ENCODE data around the gene AKT3. TPM values are rescaled to one million over a fixed set of nuclear protein-coding genes. Genes with fewer than 3 reads are reported as not detected.
A peak's percentile ranks its signal among the peaks of the same experiment; 100 is the strongest.

AKT3 gene
- total RNA-seq, 4 donors from 2014 or later: 29.7 to 77.2 (median 37.4) TPM

DNA sequence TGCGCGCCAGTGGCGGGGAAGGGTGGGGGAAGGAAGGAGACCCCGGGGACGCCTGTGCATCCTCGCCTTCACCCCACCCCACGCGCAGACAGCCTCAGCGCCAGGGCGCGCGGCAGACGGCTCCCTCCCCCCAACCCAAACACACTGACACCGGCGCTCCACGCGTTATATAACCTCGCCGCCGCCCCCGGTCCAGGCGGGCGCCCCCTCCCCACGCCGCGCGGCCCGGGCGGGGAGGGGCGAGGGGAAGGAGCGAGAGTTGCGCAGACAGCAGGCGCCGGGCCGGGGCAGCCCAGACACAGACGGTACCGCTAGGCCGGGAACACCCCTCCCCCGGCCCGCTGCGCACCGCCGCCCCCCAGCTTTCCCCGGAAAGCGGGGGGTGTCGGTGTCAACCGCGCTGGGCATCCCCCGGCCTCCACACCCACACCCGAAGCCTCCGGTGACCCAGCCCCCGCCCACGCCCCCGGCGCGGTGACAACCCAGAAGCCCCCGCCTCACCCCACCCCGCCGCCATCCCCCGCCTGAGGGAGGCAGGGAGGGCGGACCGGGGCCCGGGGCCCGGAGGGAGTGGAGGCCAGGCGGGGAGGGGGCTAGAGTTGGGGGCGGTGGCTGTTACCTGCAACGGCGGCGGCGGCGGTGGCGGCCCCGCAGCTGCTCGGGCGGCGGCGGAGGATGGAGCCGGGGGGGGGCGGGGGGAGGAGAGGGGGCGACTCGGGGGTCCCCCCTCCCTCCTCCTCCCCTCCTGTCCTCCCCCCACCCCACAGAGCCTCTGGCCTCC lies 432 bp downstream of the AKT3 start:
- TF ChIP-seq, protein P1, sequence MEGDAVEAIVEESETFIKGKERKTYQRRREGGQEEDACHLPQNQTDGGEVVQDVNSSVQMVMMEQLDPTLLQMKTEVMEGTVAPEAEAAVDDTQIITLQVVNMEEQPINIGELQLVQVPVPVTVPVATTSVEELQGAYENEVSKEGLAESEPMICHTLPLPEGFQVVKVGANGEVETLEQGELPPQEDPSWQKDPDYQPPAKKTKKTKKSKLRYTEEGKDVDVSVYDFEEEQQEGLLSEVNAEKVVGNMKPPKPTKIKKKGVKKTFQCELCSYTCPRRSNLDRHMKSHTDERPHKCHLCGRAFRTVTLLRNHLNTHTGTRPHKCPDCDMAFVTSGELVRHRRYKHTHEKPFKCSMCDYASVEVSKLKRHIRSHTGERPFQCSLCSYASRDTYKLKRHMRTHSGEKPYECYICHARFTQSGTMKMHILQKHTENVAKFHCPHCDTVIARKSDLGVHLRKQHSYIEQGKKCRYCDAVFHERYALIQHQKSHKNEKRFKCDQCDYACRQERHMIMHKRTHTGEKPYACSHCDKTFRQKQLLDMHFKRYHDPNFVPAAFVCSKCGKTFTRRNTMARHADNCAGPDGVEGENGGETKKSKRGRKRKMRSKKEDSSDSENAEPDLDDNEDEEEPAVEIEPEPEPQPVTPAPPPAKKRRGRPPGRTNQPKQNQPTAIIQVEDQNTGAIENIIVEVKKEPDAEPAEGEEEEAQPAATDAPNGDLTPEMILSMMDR (IDR thresholded peaks at IDR 0.05): no peak
- peak; percentile 57 for ATAC-seq (ENCODE audit: low FRiP score)
- no peak for DNase-seq (ENCODE audit: low spot score)

DNA sequence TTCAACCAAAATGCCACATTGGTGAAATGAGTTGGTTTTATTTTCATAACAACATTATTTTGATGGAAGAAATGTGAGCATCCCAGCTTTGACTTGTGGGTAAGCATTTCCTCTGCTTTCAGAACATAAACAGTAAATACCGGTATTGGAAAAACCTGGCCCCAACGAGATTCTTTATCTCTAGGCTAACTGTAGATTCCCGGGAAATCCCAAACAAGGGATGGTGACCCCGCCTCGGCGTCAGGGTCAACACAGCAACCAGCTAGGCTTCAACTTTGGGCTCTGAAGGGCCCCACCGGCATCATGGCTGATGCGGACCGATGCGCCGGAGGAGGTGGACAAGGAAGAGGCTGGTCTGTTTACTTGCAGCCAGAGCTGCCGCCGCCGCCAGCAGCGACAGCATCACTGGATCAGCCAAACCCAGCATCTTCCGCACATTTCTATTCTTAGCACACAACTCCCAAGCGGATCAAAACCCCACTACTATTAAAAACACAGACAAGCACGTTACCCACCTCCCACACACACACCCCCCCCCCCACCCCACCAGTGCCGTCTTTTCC lies 1.1 kb downstream of the AKT3 start:
- ATAC-seq (ENCODE audit: low FRiP score) (peak; percentile 5), DNase-seq (ENCODE audit: low spot score) (no peak)
- TF ChIP-seq, protein P1 (IDR thresholded peaks at IDR 0.05): no peak

- TF ChIP-seq, protein P1 (IDR thresholded peaks at IDR 0.05): no peak
- DNase-seq (ENCODE audit: low spot score) (no peak), ATAC-seq (ENCODE audit: low FRiP score) (no peak)
These were observed 1.7 kb downstream of the AKT3 start for GRCh38 chr1:243848165-243848857.

DNA sequence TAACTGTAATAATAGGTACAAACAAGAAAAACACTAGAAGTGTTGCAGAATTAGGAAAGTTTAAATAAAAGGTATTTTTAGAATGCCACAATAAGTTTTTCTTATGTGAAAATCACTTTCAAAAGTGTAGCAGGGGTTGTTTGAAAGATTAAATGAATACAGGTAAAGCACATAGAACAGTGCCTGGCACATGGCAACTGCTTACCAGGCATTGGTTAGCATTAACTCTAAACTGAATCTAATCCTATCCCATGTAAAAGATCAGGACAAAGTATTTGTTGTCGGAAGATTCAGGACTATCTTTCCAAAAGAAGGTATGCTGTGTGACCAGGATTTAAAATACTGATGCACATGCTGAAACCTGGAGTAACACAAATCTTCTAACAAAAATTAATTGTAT lies 3.3 kb downstream of the AKT3 start:
- TF ChIP-seq, protein P1 (IDR thresholded peaks at IDR 0.05): no peak
- ATAC-seq (ENCODE audit: low FRiP score) (no peak), DNase-seq (ENCODE audit: low spot score) (no peak)

- DNase-seq (ENCODE audit: low spot score): no peak
- TF ChIP-seq, protein P1 (IDR thresholded peaks at IDR 0.05): no peak
- no peak for ATAC-seq (ENCODE audit: low FRiP score)
These were observed 4.2 kb downstream of the AKT3 start for GRCh38 chr1:243845888-243846287.

- TF ChIP-seq, protein P1 (IDR thresholded peaks at IDR 0.05): no peak
- no peak for DNase-seq (ENCODE audit: low spot score)
- no peak for ATAC-seq (ENCODE audit: low FRiP score)
These were observed 5.9 kb downstream of the AKT3 start for GRCh38 chr1:243844186-243844585.
